HG03378 (cell line): ENCODE measurements around the gene POLR2L.

Source experiments
- ATAC-seq: cut with Tn5 transposase; IDR thresholded peaks from one replicate; pipeline ENCODE4 v1.9.1; 2021; ENCODE audit warnings: mild to moderate bottlenecking, moderate library complexity; ENCODE audit not compliant: unreplicated experiment

Gene POLR2L

GRCh38 chr11:842370-843002, at the start of gene POLR2L, which contains the start of gene TSPAN4:
Gene POLR2L, minus strand, starts transcription at chr11:842529. Its CDS starts 21 bp downstream, at chr11:842508.
Gene TSPAN4, plus strand, starts transcription at chr11:842852. Its CDS starts 7,453 bp downstream, at chr11:850305.
- ATAC-seq, result peak; percentile 42

GRCh38 chr11:890794-891540, 48.6 kb upstream of the POLR2L start:
- no peak for ATAC-seq

GRCh38 chr11:889687-890475, 47.6 kb upstream of the POLR2L start:
- no peak for ATAC-seq

- no peak for ATAC-seq
Measured at GRCh38 chr11:889257-889656, 46.9 kb upstream of the POLR2L start.

GRCh38 chr11:888310-889212, 46.2 kb upstream of the POLR2L start:
- ATAC-seq, result no peak

GRCh38 chr11:887589-887988, 45.3 kb upstream of the POLR2L start:
- no peak for ATAC-seq

GRCh38 chr11:886568-886967, 44.2 kb upstream of the POLR2L start:
- ATAC-seq, result no peak

- ATAC-seq, result no peak
Measured at GRCh38 chr11:884578-885070, 42.3 kb upstream of the POLR2L start.

GRCh38 chr11:883527-883926, 41.2 kb upstream of the POLR2L start:
- no peak for ATAC-seq

GRCh38 chr11:882596-882995, 40.3 kb upstream of the POLR2L start:
- no peak for ATAC-seq

- no peak for ATAC-seq
Measured at GRCh38 chr11:880447-880846, 38.1 kb upstream of the POLR2L start.

- ATAC-seq, result no peak
Measured at GRCh38 chr11:877565-877964, 35.2 kb upstream of the POLR2L start.

GRCh38 chr11:876545-876944, 34.2 kb upstream of the POLR2L start:
- no peak for ATAC-seq

- ATAC-seq, result no peak
Measured at GRCh38 chr11:875769-876301, 33.5 kb upstream of the POLR2L start.

- ATAC-seq, result no peak
Measured at GRCh38 chr11:875203-875602, 32.9 kb upstream of the POLR2L start.

- no peak for ATAC-seq
Measured at GRCh38 chr11:873706-874105, 31.4 kb upstream of the POLR2L start.

- ATAC-seq, result no peak
Measured at GRCh38 chr11:872799-873198, 30.5 kb upstream of the POLR2L start.

GRCh38 chr11:871472-871871, 29.1 kb upstream of the POLR2L start:
- ATAC-seq, result no peak

GRCh38 chr11:870418-870817, 28.1 kb upstream of the POLR2L start:
- no peak for ATAC-seq

GRCh38 chr11:870127-870413, 27.7 kb upstream of the POLR2L start:
- ATAC-seq, result no peak
